Embryonic facial prominence (tissue), 1 donor: ENCODE results near the gene PRKG1.

Experiments
- DNase-seq: peaks from one replicate; pipeline ENCODE4 v3.0.0-alpha.2; 2016; ENCODE audit errors: extremely low spot score

The PRKG1 gene

GRCh38 chr10:51876503-51876902 is 802.2 kb downstream of the PRKG1 start:
- no peak for DNase-seq

- DNase-seq: no peak
Measured at GRCh38 chr10:51876979-51877378, 802.7 kb downstream of the PRKG1 start.

- DNase-seq: no peak
Measured at GRCh38 chr10:51877636-51878035, 803.3 kb downstream of the PRKG1 start.

- DNase-seq: no peak
Measured at GRCh38 chr10:51878695-51879094, 804.4 kb downstream of the PRKG1 start.

- DNase-seq: no peak
Measured at GRCh38 chr10:51879238-51879637, 805.0 kb downstream of the PRKG1 start.

GRCh38 chr10:51881213-51881612 is 806.9 kb downstream of the PRKG1 start:
- DNase-seq: no peak

- DNase-seq: no peak
Measured at GRCh38 chr10:51886438-51887068, 812.3 kb downstream of the PRKG1 start.

- no peak for DNase-seq
Measured at GRCh38 chr10:51888263-51888662, 814.0 kb downstream of the PRKG1 start.

- DNase-seq: no peak
Measured at GRCh38 chr10:51892313-51892712, 818.0 kb downstream of the PRKG1 start.

GRCh38 chr10:51892965-51893658 is 818.8 kb downstream of the PRKG1 start:
- DNase-seq: no peak

- DNase-seq: no peak
Measured at GRCh38 chr10:51894771-51895578, 820.7 kb downstream of the PRKG1 start.

- DNase-seq: no peak
Measured at GRCh38 chr10:51896849-51897248, 822.6 kb downstream of the PRKG1 start.

- no peak for DNase-seq
Measured at GRCh38 chr10:51897560-51897959, 823.3 kb downstream of the PRKG1 start.

GRCh38 chr10:51900180-51900579 is 825.9 kb downstream of the PRKG1 start:
- DNase-seq: no peak

- no peak for DNase-seq
Measured at GRCh38 chr10:51903675-51904074, 829.4 kb downstream of the PRKG1 start.

- DNase-seq: no peak
Measured at GRCh38 chr10:51905032-51905431, 830.7 kb downstream of the PRKG1 start.

GRCh38 chr10:51907361-51907760 is 833.1 kb downstream of the PRKG1 start:
- no peak for DNase-seq

- no peak for DNase-seq
Measured at GRCh38 chr10:51910189-51910588, 835.9 kb downstream of the PRKG1 start.

- no peak for DNase-seq
Measured at GRCh38 chr10:51910596-51910995, 836.3 kb downstream of the PRKG1 start.

- no peak for DNase-seq
Measured at GRCh38 chr10:51911723-51912122, 837.4 kb downstream of the PRKG1 start.

GRCh38 chr10:51915031-51915542 is 840.8 kb downstream of the PRKG1 start:
- no peak for DNase-seq

GRCh38 chr10:51918440-51918839 is 844.2 kb downstream of the PRKG1 start:
- DNase-seq: no peak
